ENCODE measurements around the gene KIF1A. TPM values are rescaled to one million over a fixed set of nuclear protein-coding genes. Genes with fewer than 3 reads are reported as not detected.
"Not testable (repeated sequence)": the region's sequence is repeated elsewhere in the genome, so short reads cannot be mapped to it uniquely, and the experiment has no call there.

Gene KIF1A
- total RNA-seq, 1 donor from 2014 or later, result 0.65 TPM

DNA sequence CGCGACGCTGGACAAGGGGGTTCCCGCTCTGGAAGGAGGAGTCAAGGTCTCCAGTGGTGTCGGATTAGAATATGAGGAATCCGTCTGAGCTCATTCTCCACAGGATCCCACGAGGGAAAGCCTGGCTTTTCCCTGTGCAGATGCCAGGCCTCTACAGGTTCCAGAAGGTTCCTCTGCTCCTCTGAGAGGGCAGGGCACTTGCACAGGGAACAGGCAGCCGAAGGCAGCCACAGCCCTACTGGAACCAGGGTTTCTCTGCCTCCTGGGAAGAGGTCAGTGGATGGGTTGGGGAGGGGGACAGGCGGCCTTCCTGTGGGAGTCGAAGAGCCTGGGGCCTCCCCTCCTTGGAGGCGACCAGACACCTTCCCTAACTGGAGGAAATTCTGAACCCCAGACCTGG lies 130.0 kb downstream of the KIF1A start:
- intact Hi-C loops (cut with DNase I), result no loop called here
- DNase-seq (peak; percentile 15), ATAC-seq (ENCODE audit: poor library complexity) (no peak)

DNA sequence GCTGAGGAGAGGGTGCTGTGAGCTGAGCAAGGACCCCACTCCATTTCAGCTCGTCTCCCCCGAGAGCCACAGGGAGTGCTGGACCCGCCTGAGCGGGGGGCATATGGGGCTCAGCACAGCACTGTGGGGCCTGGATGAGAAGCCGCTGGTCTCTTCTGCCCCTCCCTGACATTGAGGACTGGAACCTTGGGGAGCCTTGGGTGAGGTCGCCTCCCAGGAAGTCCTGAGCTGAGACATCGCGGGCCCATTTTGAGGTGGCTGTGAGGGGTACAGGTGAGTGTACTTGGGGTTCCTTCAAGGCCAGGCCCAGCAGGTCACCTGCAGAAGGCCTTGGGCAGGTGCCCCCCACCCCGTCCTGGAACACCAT lies 131.5 kb downstream of the KIF1A start:
- no peak for DNase-seq
- ATAC-seq (ENCODE audit: poor library complexity), result no peak
- intact Hi-C loops (cut with DNase I), result no loop called here

DNA sequence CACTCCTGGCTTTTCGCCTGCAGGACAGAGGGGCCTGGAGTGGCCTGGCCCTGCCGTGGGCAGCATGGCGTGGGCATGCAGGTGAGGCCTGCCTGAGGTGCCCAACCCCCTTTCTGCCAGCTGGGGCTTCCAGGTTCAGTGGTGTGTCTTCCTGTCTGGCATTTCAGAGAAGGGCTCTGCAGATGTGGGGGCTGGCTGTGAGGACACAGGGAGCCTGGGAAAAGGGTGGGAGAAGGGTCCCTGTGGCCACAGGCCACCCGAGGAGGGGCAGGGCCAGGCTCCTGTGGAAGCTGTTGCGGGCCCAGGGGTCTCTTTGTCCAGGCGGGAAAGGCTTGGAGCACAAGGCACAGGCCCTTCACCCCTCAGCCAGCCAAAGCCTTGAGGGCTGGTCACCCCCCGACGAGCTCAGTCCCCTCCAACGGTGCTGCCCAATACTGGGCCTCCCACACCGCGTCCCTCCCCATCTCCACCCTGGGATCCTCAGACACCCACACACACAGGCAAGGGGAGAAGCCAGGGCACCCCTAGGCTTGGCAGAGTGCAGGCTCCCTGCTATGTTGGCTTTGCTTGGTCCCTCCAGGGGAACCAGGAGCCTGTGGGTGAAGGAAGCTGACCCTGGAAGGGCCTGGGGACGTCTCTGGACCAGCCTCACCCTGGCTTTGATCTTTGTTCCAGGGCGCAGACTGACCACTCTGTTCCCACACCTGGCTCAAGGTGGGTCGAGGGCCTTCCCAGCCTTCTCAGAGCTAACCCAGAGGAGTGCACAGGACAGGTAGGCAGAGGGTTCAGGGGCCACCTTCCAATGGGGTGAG lies 132.1 kb downstream of the KIF1A start:
- ATAC-seq (ENCODE audit: poor library complexity), result no peak
- DNase-seq, result no peak
- intact Hi-C loops (cut with DNase I), result no loop called here

DNA sequence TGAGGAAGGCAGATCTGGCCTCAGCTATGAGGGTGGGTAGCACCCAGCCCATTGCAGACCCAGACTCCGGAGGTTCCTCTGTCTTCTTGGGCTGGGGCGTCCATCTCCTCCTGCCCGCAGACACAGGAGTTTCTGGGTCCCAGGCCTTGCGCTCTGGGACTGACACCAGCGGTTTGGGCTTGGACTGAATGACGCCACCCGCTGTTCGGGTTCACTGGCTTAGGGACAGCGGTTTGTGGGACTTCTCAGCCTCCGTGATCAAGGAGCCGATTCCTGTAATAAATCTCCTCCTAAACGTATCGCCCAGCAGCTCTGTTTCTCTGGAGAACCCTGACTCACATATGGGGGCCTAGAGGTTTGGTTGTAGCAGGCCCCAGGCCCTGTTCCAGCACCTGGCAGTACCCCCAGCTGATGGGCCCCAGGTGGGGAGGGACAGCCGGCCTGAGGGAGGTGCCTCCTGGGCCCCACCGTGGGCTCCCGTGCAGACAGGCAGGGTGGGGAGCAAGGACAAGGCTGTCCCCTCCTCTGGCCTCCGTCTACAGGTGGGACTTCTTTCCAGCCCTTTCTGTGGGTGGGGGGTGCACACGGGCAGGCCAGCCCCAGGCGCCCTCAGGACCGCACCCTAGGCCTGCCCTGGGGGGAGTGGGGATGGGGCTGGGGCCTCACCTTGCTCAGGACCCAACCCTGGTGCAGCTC lies 132.8 kb downstream of the KIF1A start:
- intact Hi-C loops (cut with DNase I), result no loop called here
- DNase-seq (no peak), ATAC-seq (ENCODE audit: poor library complexity) (no peak)

DNA sequence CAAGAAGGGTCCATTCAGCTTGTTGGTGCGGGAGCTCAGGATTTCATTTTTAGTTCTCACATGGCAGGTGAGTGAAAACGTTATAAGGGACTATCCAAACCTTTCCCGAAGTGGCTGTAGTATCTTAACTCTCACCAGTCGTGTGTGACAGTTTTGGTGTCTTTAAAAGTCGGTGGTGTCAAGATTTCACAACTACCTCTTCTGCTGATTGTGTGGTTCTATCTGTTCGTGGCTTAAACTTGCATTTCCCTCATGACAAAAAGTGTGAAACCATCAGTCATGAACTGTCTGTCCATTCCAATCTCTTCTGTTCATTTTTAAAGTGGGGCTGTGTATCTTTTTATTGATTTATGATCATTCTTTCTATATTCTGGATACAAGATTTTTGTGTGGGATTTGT lies 133.6 kb downstream of the KIF1A start:
- no peak for DNase-seq
- intact Hi-C loops (cut with DNase I), result no loop called here
- no peak for ATAC-seq (ENCODE audit: poor library complexity)

DNA sequence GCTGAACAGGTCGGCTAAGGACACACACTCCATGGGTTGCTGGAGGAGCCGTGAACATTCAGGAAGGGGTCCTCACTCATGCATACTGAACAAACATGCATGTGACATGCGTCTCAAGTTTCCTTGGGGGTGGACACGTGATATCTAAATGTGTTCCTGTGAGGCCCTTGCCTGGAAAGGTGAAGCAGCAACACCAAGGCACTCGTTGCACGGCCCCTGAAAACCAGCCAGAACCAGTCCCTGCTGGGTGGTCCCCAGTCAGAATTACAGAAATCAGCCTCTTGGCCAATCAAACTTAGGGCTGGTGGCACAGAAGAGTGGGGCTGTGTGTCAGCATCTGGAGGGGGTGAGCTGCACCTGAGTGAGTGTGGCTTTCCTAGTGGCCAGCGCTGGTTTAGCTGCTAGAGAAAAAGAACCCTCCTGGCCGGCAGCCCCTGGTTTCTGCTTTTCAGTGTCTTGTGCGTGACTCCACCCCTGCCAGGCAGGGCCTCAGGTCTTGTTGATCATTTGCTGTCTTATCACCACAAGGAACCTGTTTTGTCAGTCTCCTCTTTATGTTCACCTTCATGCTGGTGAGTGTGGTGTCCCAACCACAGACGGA lies 134.1 kb downstream of the KIF1A start:
- no peak for DNase-seq
- ATAC-seq (ENCODE audit: poor library complexity), result no peak
- intact Hi-C loops (cut with DNase I), result no loop called here

DNA sequence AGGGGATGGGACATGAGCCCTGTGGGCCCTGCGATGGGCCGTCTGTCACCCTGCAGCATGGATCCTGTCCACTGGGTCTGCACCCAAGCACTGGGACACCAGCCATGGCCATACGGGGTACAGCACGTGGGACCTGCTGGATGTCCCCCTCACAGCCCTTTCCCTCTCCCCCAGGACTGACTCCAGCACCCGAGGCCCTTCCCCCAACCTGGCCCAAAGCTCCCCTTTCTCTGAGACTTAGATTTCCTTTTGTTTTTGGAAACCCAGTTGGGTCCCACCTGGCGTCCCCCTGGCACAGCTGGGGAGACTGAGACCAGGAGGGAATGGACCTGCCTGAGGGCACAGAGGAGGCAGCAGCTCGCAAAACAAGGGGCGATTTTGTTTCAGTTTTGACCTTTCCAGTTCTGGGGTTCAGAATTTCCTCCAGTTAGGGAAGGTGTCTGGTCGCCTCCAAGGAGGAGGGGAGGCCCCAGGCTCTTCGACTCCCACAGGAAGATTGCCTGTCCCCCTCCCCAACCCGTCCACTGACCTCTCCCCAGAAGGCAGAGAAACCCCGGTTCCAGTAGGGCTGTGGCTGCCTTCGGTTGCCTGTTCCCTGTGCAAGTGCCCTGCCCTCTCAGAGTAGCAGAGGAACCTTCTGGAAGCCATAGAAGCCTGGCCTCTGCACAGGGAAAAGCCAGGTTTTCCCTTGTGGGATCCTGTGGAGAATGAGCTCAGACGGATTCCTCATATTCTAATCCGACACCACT lies 135.9 kb downstream of the KIF1A start:
- not testable (repeated sequence) for DNase-seq; ATAC-seq (ENCODE audit: poor library complexity)

DNA sequence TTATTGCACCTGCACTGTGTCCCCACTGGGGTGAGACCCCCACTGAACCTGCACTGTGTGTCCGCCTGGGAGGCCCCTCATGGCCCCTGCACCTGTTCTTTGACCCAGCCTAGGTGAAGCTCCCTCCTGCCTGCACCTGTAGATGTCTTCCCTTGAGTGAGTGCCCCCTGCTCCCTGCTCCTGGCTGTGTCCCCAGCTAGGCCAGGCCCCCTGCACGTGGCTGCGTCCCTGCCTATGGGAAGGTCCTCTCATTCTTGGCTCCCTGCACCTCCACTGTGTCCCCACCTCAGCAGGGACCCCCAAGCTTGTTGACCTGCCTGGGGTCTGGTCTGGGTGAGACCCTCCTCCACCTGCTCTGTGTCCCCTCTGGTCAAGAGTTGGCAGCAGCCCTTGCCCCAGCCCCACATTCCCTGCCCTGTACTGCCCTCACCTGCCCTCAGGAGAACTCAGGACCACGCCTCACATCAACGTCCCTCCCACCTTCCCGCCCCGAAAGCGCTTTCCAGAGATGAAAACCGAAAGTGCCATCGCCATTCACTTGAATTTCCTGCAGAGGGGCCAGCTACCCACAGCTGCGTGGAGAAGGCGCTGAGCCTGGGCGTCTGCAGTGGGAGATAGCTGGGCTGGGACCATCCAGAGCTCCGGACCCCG lies 136.6 kb downstream of the KIF1A start:
- ATAC-seq (ENCODE audit: poor library complexity); intact Hi-C loops (cut with DNase I); DNase-seq: not testable (repeated sequence)

More for the DNA sequence above, 135.9 kb downstream of the KIF1A start:
- intact Hi-C loops (cut with DNase I), result not testable (repeated sequence)

DNA sequence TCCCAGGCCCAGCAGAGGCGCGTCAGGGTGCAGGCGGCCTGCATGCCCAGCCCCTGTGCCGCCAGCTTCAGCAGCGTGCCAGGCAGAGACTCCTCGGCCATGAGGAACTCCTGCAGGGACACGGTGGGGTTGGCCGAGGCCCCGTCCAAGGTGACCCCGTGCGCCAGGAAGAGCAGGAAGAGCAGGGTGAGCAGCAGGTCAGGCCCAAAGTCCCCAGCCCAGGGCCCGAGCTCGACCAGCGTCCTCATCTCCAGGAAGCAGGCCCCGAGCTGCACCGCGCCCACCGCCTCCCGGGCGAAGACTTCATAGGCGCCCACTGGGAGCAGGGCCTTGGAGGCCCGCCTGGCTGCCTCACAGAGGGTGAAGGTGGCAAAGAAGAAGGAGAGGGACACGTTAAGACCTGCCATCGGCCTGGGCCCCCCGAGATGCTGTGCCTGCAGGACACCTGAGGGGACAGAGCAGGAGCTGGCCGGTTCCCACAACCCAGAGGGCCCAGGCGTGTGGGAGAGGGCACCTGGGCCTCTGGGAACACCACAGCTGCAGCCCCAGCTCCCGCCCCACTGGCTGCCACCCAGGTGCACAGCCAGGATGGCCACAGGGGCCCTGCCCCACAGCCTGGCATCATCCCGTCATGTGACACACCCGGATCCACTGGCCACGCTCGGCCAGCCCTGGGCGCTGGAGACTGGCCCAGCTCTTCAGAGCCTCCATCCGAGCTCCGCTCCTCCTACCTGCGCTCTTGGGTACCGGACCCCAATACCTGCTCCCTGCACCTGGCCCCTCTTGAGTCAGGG lies 137.4 kb downstream of the KIF1A start, which contains the start of gene AQP12B:
AQP12B (minus strand) TSS at position 455 of the 794 bp plus-strand sequence; CDS start at position 407, 48 bp downstream.
- ATAC-seq (ENCODE audit: poor library complexity); intact Hi-C loops (cut with DNase I): not testable (repeated sequence)
- peak; percentile 32 for DNase-seq

DNA sequence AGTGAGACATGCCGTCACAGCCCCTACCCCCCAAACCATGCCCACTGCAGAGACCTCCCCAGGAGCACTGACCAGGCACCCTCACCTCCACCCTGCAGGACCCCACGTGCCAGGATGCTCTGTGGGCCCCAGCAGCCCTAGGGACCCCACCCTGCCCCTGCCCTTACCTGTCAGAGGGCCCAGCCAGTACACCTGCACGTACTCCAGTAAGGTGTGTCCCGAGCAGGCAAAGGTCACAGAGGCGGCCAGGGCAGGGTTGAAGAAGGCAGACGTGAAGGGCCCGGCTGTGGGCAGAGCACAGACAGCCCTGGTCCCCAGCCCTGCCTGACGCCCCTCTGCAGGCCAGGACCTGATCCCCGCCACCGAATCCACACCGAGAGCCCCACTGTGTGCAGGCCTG lies 139.8 kb downstream of the KIF1A start:
- DNase-seq; ATAC-seq (ENCODE audit: poor library complexity); intact Hi-C loops (cut with DNase I): not testable (repeated sequence)

DNA sequence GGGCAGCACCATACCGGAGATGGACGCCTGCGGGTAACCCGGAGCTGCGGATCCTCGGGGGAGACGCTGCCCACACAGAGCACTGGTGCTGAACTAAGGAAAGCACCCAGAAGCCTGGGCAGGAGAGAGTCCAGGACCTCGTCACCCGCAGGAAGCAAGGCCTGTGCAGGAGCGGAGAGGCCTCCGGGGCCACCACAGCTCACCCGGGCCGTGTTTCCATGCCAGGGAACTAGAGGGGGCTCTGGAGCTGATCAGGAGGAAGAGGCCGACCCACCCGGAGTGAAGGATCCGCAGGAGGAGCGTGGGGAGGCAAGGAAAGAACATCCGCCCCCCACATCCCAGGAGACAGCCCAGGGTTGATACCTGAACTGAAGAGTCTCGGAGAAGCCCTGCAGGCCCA lies 141.1 kb downstream of the KIF1A start:
- DNase-seq; ATAC-seq (ENCODE audit: poor library complexity); intact Hi-C loops (cut with DNase I): not testable (repeated sequence)

DNA sequence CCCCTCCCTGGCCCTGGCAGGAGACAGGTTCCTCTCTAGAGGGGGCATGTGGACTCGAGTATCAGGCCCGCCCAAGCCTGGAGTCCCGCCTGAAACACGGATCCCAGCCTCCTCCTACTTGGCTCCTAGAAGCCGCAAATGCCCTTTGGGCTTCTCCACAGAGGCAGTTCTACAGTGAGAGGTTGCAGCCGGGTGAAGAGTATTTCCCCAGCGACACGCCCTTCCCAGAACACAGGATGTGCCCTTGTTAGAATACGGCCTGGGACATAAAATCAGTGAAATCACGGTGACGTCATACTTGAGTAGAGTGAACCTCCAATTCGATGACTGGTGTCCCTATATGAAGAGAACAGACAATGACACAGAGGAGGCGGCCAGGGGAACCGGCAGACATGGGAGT lies 142.0 kb downstream of the KIF1A start:
- ATAC-seq (ENCODE audit: poor library complexity); intact Hi-C loops (cut with DNase I); DNase-seq: not testable (repeated sequence)

DNA sequence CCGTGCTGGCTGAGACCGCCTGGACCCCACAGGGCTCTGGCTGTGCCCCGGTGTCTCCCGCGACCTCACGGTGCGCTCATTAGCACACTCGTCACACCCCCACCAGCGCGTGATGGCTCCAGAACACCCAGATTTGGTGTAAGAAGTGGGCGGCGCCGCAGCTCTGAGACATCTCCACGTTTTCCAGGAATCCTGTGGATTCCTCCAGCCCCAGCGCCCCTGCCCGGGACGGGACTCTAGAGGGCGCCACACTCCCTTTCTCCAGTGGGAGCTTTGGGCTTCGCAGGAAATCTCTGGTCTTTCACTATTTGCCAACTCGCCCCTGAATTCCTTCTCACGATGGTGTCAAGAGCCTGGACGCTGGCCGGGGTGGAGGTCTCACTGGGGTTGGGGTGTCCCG lies 144.7 kb downstream of the KIF1A start:
- peak; percentile 54 for ATAC-seq (ENCODE audit: poor library complexity)
- intact Hi-C loops (cut with DNase I); DNase-seq: not testable (repeated sequence)

DNA sequence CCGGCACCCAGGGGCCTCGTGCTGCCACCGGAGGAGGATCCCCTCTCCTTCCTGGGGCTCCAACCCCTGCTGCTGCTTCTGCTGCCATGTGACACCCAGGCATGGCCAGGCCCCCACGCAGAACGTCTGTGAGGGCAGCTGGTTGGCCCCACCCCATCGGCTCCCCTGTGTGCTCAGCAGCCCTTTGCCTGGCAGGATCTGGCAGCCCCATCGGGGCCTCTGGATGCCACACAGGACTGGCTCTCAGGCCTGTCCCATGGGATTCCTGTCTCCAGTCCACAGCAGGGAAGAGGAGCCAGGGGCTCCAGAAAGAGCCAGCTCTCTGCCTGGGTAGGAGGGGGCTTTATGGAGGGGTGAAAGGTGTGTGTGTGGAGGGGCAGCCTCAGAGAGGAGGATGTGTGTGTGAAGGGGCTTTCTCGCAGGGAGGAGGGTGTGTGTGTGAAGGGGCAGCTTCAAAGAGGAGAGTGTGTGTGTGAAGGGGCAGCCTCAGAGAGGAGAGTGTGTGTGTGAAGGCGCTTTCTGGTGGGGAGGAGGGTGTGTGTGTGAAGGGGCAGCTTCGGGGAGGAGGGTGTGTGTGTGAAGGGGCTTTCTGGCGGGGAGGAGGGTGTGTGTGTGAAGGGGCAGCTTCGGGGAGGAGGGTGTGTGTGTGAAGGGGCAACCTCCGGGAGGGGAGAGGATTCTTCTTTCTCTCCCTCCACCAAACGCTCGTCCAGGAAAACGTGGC lies 145.4 kb downstream of the KIF1A start:
- intact Hi-C loops (cut with DNase I); DNase-seq; ATAC-seq (ENCODE audit: poor library complexity): not testable (repeated sequence)

DNA sequence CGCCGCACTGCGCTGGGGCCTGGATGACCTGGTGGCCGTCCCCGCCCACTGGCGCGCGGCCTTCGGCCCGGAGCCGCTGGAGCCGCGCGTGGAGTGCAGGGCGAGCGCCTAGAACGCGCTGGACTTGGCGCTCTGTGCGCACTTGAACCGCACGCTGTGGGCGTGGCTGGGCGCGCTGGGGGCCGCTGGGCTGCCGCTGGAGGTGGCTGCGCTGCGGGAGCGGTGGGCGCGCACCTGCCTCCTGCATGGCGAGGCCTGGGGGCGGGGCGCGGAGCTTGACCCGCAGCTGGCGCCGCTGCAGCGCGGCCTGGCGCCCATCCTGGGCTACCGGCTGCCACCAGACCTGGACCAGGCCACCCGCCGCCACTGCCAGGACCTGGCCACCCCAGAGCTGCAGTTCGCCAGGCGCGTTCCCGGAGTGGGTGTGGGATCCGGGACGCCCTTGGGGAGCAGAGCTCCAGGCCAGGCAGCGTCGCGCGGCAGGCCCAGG lies 147.3 kb downstream of the KIF1A start:
- peak; percentile 70 for ATAC-seq (ENCODE audit: poor library complexity)
- intact Hi-C loops (cut with DNase I), result no loop called here

DNA sequence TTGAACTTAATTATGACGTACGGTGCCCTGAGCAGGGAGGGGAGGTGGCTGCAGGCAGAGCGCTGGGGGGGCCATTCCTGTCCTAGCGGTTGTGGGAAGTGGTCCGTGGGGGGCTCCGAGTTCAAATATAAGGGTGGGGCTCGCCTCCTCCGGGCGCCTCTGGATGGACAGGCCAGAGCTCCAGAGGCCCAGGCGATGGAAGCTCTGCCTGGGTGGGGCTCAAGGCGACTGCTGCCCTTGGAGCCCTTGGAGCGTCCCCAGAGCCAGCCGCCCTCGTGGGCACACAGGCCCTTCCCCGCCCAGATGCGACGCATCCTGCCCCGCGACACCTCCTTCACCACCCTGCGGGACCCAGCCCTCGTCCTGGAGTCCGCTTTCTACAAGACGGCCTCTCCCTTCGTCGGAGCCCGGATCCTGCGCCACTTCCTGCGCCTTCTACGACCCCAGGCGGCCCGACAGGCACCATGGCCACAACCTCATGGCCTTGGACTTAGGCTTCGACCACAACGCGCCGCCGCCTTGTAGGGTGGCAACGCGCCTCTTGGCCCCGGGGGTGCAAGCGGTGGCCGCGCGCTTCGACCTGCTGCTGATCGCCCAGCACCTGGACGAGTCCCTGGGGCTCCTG lies 147.8 kb downstream of the KIF1A start:
- ATAC-seq (ENCODE audit: poor library complexity) (no peak), DNase-seq (no peak)
- intact Hi-C loops (cut with DNase I), result no loop called here

More for the DNA sequence above, 147.3 kb downstream of the KIF1A start:
- no peak for DNase-seq
